GM18873 (cell line): Measurements from ENCODE around the gene TNF.
A peak's percentile ranks its signal among the peaks of the same experiment; 100 is the strongest.
"Not testable (repeated sequence)": the region's sequence is repeated elsewhere in the genome, so short reads cannot be mapped to it uniquely, and the experiment has no call there.

Source experiments
- ATAC-seq: cut with Tn5 transposase; IDR thresholded peaks from one replicate; pipeline ENCODE4 v1.9.1; 2021; ENCODE audit warnings: mild to moderate bottlenecking, moderate library complexity, moderate number of reproducible peaks; ENCODE audit not compliant: unreplicated experiment, low FRiP score

The TNF gene

DNA sequence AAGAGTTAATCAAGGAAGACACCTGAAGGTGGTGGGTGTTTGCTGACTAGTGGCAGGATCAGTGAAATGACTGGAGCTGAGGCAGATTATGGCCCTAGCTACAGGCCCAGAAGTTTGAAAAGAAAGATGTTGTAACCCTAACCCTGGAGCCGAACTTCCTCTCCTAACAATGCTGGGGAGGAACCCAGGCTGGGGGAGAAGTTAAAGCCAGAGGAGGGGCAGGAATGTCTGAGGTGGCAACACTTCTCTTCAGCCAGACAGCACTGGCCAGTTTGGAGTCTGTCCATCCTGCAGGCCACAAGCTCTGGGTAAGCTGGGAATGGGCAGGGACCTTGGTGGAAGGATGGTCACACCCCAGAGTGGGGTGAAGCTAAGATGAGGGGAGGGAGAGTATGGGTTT, 10.6 kb downstream of the TNF start, which contains the start of gene LST1:
LST1 (plus strand) TSS at position 270 of the 400 bp plus-strand sequence. CDS start 1,023 bp downstream, outside the sequence.
- no peak for ATAC-seq

DNA sequence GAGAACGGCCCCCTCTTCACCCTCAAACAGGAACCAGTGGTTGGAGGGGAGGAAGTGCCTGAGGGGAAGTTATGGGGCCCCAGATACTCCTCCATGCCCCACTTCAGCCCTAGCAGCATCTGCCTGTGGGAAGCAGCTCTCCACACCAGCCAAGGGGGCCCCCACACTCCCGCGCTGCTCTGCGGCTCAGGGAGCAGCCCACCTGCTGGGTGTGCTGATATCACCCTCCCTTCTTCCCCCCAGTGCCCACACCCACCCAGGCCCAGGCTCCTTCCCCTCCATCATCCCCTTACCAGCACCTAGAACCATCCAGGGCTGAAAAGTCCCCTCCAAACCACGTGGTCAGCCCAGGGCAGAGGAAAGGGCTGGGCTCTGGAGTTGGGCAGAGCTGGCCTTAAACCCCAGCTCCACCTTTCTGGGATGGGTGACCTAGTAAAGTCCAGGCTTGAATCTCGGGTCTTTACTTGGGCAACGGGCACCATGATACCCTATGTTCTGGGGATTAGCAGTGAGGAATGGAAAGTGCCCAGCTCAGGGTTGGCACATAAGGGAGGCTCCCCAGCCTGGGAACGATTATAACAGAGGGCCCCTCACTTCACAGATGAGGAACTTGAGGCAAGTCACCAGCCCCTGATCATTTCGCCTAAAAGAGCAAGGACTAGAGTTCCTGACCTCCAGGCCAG, 11.4 kb downstream of the TNF start:
- no peak for ATAC-seq

DNA sequence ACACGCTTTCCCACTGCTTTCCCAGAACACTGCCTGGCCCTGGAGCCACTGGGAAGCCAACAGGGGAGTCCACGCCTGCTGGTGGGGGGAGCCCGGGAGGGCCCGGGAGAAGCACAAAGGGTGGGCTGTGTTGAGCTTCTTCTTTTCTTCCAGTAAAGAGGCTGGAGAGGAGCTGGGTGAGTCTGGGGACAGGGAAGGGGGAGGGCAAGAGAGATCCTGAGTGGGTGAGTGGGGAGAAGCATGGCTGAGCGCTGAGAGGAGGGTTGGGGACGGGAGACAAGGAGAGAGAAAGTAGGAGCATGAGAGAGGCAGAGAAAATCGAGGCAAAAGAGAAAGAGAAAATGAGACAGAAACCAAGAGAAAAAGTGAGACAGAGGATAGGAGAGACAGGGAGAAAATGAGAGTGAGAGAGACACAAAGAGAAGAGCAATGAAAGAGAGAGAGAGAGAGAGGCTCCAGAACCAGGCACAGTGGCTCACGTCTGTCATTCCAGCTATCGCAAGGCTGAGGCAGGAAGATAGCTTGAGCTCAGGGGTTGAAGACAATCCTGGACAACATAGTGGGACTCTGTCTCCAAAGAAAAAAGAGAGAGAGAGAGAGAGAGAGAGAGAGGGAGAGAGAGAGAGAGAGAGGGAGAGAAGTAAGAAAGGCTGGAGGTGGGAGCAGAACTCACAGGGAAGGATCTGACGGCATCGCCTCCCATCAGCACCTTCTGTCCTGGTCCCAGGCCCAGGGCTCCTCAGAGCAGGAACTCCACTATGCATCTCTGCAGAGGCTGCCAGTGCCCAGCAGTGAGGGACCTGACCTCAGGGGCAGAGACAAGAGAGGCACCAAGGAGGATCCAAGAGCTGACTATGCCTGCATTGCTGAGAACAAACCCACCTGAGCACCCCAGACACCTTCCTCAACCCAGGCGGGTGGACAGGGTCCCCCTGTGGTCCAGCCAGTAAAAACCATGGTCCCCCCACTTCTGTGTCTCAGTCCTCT, 12.7 kb downstream of the TNF start:
- no peak for ATAC-seq

DNA sequence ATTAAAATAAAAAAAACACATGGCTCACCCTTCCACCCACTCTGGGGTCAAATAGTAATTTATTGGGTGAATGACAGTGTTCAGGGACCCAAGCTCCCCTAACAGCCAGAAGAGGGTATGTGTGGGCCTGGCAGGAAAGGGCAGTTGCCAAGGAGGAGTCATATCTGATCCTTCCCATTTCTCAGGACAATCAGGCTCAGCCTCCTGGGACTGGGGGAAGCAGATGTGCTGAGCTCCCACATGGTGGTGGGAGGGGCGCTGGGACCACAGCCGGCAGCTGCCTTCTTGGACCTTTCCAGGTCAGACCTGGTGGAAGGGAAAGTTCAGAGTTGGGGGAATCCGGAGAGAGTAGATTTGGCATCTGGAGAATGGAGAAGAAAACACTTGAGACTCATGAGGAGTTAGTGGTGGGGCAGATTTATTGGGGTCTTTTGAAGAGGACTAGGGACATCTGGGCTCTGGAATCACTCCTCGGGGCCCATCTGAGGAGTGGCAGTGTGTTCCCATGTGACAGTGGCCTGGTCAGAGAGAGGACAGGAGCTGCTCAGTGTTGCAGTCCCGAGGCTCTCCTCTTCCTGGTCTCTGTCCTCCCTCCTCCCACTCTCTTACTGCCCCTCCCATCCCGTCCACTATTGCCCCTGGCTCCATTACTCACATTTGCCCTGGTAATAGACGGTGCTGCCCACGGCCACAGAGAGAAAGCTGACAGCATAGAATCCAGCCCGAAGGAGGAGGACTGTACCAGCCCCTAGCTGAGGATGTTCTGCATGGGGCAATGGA, 13.7 kb downstream of the TNF start:
- no peak for ATAC-seq

DNA sequence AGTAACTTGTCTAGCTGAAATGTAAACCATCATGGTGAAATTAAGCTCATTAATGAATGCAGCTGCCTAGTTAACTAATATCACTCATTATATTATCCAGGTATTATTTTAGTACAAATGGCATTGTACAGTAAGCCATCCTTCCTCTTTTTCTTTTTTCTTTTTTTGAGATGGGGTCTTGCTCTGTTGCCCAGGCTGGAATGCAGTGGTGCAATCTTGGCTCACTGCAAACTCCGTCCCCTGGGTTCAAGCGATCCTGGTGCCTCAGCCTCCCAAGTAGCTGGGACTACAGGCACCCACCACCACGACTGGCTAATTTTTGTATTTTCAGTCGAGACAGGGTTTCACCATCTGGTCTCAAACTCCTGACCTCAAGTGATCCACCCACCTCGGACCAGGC, 15.3 kb downstream of the TNF start:
- not testable (repeated sequence) for ATAC-seq

DNA sequence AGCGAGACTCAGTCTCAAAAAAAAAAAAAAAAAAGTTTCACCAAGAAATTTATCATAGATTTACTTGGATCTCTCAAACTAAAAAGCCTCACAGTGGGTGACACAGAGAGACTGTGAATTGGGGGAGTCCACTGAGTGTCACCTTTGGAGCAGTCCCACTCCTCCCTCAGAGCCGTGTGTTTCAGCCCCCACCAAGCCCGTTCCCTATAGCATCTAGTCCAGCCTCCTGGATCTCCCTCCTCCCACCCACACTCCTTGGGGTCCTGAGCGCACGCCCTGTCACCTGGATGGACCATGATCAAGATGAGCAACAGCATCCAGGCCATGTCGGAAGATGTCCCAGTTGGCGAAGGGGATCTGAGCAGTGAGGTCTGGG, 17.0 kb downstream of the TNF start:
- ATAC-seq: no peak

DNA sequence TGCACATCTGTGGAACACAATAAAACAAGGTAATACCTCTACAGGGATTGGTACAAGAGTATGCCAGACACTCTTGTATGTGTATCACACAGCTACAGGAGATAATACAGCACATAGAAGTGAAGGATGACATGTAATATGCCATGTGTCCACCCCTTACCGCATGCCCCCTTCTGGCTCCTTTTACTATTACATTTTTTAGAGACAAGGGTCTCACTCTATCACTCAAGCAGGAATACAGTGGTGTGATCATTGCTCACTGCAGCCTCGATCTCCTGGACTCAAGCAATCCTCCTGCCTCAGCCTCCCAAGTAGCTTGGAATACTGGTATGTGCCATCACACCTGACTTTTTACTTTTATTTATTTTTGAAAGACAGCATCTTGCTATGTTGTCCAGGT, 21.6 kb downstream of the TNF start:
- no peak for ATAC-seq

DNA sequence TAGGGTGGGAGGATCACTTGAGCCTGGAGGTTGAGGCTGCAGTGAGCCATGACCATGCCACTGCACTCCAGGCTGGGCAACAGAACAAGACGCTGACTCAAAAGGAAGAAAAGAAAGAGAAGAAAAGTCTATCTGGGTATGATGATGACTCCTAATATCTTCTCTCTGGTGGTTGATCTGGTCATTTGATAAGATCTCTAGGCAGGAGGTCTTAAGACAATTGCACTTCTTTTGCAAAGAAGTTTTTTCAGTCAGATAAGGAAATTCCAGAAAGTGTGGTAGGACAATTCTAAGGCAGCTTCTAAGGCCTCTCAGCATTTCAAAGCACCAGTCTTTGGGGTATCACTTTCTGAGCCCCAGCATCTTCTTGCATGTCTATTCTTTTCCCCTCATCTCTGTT, 32.0 kb downstream of the TNF start:
- ATAC-seq: no peak

DNA sequence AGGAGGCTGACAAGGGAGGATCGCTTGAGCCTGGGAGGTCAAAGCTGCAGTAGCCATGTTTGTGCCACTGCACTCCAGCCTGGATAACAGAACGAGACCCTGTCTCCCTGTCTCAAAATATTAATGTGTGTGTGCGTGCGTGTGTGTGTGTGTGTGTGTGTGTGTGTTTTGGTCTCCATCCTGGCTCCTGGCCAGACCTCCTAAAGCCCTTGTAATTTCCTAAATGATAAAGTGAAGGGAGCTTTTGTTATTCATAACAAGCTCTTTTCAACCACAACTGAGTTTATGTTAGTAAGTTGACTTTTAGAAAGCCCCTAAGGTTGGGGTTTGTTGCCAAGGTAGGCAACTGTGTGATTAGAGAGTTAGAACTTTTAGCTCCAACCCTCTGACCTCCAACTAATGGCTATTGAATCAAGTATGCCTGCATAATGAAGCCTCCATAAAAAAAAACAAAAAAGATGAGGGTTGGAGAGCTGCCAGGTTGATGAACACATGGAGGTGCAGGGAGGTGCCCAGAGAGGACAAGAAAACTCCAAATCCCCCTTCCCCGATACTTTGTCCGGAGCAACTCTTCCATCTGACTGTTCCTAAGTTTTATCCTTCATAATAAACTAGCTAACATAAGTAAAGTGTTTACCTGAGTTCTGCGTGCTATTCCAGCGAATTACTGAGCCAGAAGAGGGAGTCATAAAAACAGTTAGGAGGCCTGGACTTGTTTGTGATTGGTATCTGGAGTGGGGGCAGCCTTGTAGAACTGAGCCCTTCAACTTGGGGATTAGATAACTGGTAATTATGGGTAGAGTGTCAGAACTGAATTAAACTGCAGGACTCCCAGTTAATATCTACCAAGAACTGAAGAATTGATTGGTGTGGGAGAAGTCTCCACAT, 34.4 kb downstream of the TNF start:
- no peak for ATAC-seq

DNA sequence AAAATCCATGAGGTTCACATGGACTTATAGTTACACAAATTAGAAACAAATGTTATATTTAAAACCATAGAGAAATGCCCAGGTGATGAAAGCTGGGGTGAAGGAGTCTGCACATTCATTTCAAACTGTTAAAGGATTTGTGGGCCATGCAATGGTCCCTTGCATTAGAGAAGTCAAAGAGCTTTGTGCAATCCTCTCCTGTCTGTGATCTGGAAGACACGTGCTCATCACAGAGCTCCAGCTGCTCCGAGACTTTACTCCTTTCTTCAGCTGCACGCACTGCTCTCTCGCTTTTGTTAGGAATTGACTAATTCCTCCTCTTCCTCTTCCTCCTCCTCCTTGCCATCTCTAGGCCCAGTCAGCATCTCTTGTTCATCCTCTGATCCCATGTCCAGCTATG, 35.6 kb downstream of the TNF start:
- no peak for ATAC-seq

DNA sequence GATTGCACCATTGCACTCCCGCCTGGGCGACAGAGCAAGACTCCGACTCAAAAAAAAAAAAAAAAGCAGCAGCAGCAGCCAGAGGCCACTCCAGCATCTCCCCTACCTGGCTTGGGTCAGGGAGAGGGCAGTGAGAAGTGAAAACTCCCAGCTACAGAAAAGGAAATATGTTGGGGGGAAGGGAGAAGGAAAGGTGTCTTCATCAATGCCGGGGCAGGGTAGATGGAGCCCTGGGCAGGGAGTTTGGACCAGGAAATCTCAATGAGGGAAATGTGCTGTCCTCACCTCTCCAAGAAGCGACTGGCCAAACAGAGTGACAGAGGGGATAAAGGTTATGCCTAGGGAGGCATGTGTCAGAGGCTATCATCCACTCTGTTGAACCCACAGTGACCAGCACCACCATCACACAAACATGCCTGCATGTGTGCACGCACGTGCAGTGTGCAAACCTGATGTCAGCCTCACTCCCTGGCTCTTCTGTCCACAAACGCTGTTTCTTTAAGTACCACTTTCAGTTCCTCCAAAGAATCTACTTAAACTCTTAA, 38.8 kb downstream of the TNF start:
- ATAC-seq: no peak

DNA sequence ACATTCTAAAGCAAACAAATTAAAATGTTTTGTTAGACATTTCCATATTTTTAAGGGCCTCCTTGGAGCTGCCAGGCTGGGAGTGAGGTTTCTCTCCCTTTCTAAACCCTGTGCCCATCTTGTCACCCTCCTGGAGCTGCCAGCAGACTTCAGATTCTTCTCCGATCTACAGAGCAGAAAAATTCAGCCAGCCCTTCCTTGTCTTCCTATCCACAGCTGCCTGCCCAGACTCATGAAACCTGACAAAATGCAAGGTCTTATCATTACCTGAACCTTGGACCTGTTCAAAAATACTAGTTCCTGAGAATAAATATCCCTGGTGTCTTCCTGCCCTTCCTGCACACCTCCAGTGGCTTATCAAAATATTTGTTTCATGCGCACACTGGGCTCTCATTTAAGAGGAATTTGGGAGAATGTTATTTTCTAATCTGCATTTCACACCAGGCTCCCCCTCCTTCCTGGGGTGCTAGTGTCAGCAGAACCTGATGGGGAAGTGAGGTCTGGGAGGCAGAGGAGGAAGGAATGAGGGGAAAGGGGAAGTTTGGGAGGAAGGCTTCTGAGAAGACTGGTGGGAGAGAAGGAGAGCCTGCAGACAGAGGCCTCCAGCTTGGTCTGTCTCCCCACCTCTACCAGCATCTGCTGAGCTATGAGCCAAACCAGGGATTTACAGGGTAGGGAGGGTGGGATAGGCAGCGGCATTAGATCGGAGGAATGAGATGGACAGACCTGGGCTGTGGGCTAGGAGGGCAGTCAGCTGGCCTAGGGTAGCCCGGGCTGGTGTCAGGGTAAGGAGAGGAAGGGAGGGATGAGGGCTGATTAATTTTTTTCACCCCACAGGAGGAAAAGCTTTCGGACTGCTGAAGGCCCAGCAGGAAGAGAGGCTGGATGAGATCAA, 39.6 kb downstream of the TNF start, which contains the start of gene AIF1:
AIF1 (plus strand) TSS at position 551 of the 895 bp plus-strand sequence; CDS start at position 647, 96 bp downstream.
- ATAC-seq: no peak

DNA sequence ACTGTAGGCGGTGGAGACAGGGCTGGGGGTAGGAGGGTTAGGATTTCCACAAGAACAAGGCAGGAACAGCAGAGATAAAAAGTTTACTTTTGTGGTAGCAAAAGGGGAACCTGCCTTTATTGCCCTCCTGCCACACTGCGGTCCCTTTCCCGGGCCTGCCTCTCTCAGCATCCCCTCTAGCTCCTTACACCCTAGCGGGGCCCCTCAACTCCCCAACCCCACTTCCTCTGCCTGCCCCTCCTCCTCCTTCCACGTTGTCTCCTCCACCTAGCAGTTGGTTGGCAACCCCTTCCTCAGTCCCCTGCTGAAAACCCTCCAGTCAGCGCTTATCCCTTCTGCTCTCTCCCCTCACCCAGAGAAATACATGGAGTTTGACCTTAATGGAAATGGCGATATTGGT, 40.4 kb downstream of the TNF start:
- ATAC-seq: no peak

DNA sequence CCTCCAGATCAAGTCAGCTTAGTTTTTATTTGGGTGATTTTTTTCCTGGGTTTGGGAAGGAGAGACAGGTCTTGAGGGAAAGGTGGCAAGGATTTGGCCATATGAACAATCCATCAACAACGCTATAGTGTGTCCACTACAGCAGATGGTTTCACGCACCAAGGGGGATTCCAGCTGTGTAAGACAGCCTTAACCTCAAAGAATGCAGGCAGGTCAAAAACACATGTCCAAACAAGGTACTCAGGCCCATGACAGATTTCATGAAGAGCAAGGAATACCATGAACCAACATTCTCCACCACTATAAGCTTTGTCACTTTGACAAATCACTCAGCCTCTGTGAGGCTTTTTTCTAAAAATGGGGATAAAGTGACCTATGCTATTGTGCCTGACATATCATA, 41.6 kb downstream of the TNF start:
- ATAC-seq: no peak

DNA sequence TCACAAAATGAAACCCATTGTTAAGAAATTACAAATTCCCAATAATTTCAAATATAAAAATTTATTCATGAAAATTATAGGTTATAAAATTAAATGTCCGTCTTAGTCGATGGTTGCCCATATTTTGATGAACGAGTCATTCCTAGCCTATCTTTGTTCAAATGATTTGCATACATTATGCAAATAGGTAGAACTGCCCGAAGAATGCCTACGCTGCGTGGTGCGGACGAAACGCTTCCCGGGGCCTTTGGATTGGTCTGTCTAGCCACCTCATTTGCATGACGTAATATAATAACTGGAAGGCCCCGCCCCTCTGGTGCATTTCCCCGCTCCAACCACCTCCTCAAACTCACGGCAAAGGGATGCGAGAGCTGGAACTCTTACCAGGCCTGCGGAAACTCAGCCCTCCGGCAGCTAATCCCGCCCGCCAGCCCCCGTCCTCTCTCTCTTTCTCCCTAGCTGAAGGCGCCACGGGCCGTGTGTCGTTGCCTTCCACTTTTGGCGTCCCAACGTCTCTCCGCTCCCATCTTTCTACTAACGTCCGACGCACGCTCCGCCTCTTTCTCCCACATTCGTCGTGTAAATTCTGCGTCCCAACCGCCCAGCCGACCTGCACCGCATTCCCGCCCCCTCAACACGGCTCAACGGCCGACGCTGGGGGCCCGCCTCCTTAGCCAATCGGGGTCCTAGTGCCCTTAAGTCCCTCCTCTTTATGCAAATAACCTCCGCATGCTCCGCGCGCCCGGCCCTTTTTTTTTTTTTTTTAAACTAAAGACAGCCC, 44.6 kb downstream of the TNF start:
- peak; percentile 57 for ATAC-seq

DNA sequence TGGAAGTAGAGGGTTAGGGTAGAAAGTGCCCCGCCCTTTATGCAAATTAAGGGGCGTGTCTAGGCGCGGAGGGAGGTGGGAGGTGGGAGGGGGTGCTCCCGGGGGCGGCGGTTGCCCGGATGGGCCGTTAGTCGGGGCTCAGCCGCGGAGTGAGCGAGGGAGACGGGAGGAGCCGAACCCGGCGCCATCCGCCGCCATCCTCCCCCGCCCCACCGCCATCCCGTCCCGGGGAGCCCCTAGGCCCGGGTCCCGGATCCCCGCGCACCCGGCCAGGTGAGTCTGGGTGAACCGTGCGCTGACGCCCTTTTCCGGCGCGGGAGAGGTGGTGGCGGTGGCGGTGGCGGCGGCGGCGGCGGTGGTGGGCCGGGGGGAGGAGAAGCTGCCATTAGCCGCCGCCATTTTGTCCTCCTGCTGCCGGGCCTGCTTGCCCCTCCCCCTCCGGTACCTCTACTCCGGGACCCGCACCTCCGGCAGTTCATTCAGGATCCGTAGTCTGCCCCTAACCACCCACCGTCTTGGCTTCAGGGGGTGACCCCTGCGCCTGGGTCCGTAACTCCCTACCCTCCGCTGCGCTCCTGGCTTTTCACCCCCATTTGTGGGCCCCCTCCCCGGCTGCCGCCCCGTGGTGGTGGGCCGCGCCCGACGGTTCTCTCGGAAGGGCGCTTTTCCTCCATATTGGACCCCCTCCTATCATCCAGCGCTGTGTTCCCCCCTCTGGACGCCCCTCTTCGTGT, 45.4 kb downstream of the TNF start, which contains the start of gene PRRC2A:
PRRC2A (plus strand) TSS at position 130 of the 734 bp plus-strand sequence. CDS start 2,075 bp downstream, outside the sequence.
- ATAC-seq: peak; percentile 24
